Bronchial epithelial cell (primary cell): ENCODE measurements around the gene NEK1. TPM values are rescaled to one million over a fixed set of nuclear protein-coding genes. Genes with fewer than 3 reads are reported as not detected.

Source experiments
- DNase-seq: peaks from one replicate; pipeline ENCODE4 v3.0.0-alpha.2; 2010; ENCODE audit warnings: low read depth
- FAIRE-seq: peaks from 2 replicates; lab custom pipeline; 2011; peaks lifted over from hg19 to GRCh38; lab: Jason Lieb, UNC
- H3K27me3 ChIP-seq: 2 replicates; pipeline ENCODE4 v1.5.1; 2011; ENCODE audit warnings: low read length; ENCODE audit not compliant: control insufficient read depth, insufficient read depth
- H3K36me3 ChIP-seq: 2 replicates; pipeline ENCODE4 v1.5.1; 2011; ENCODE audit warnings: low read length; ENCODE audit not compliant: control insufficient read depth, insufficient read depth
- H3K4me3 ChIP-seq: 2 replicates; pipeline ENCODE4 v1.5.1; 2011; ENCODE audit warnings: mild to moderate bottlenecking, low read depth, low read length, control low read depth
- CTCF ChIP-seq: IDR thresholded peaks from 2 replicates; pipeline ENCODE4 v1.5.1; 2011; ENCODE audit warnings: mild to moderate bottlenecking, moderate library complexity, low read length, control low read depth, inconsistent platforms; ENCODE audit not compliant: insufficient read depth, severe bottlenecking
- total RNA-seq: library from RNA; depleted of rRNA; stranded (reverse); fragments of >200 nt; gene quantifications from 2 replicates; pipeline ENCODE4 v1.2.1, GENCODE V29; 2014

NEK1 gene
- total RNA-seq, 1 donor from 2014 or later: 6.1 TPM

GRCh38 chr4:169416997-169417396 lies 195.4 kb downstream of the NEK1 start:
- no peaks in the 10 kb centered on the region for H3K27me3 ChIP-seq

GRCh38 chr4:169416461-169416860 lies 195.9 kb downstream of the NEK1 start:
- H3K36me3 ChIP-seq: no peaks in the 10 kb centered on the region
- no peaks in the 10 kb centered on the region for H3K27me3 ChIP-seq
- no peak for FAIRE-seq
- H3K4me3 ChIP-seq: no peak overlapping the region
- TF ChIP-seq CTCF: no peak
- DNase-seq: no peak

More at GRCh38 chr4:169416997-169417396, 195.4 kb downstream of the NEK1 start:
- no peaks in the 10 kb centered on the region for H3K36me3 ChIP-seq
- H3K4me3 ChIP-seq: no peak overlapping the region
- DNase-seq: no peak
- no peak for FAIRE-seq
- no peak for TF ChIP-seq CTCF

GRCh38 chr4:169414913-169415312 lies 197.5 kb downstream of the NEK1 start:
- no peaks in the 10 kb centered on the region for H3K36me3 ChIP-seq
- TF ChIP-seq CTCF: no peak
- no peak for DNase-seq
- no peak for FAIRE-seq
- no peak overlapping the region for H3K4me3 ChIP-seq
- no peaks in the 10 kb centered on the region for H3K27me3 ChIP-seq

- Histone ChIP-seq H3K27me3 (no peaks in the 10 kb centered on the region), H3K36me3 (no peaks in the 10 kb centered on the region), H3K4me3 (no peak overlapping the region)
- no peak for FAIRE-seq
- no peak for TF ChIP-seq CTCF
- peak; percentile 90 for DNase-seq
Observed at GRCh38 chr4:169412046-169412445, 200.3 kb downstream of the NEK1 start.

- Histone ChIP-seq H3K27me3 (no peaks in the 10 kb centered on the region), H3K36me3 (no peaks in the 10 kb centered on the region), H3K4me3 (no peak overlapping the region)
- no peak for TF ChIP-seq CTCF
- FAIRE-seq (no peak), DNase-seq (peak; percentile 25)
Observed at GRCh38 chr4:169410839-169411770, 201.3 kb downstream of the NEK1 start.
